AML-193 (cell line): ENCODE results near the gene ELMOD3.
"Not testable (repeated sequence)": the region's sequence is repeated elsewhere in the genome, so short reads cannot be mapped to it uniquely, and the experiment has no call there.

Experiments used
- DNase-seq, 2 experiments: peaks; one replicate each; lab custom pipeline; 2025; lab: John Stamatoyannopoulos, UW

The ELMOD3 gene

DNA sequence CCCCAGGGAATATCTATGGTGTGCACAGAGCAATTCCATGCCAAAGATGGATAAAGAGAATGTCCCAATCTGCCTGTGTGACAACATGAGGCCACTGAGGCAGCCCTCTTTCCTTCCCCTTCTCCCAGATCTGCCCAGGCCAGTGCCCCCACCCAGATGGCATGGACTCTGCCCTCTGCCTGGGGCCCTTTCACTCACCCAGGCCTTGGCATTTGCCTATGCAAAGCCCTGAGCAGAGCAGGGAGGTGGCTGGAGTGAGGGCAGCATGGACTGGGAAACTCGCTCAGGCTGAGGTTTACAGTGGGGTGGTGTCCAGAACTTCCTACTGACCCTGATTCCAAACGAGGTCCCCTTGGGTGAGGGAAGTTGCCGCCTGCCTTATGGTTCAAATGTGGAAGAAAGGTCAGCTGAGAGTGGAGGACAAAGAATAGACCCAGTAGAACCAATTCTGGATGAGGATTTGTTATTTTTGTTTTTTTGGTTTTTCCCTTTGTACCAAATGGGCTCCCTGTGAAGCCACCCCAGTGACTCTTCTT, 72.8 kb downstream of the ELMOD3 start:
- no peak for DNase-seq

DNA sequence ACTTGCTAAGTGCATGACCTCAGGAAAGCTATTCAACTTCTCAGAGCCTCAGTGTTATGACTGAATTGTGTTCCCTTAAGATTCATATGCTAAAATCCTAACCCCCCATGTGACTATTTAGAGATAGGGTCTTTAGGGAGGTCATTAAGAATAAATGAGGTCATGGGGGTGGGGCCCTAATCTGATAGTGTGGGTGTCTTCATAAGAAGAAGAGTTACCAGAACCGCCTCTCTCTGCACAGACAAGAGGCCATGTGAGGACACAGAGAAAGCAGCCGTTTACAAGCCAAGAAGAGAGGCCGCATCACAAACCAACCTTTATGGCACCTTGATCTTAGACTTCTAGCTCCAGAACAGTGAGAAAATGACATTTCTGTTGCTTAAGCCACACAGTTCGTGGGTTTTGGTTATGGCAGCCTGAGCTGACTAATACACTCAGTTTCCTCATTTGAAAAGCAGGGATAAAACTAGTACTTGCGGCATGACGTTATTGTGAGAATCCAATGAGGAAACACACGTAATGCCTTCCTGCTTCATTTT, 73.8 kb downstream of the ELMOD3 start:
- peak; percentile 53 to 57 for DNase-seq

DNA sequence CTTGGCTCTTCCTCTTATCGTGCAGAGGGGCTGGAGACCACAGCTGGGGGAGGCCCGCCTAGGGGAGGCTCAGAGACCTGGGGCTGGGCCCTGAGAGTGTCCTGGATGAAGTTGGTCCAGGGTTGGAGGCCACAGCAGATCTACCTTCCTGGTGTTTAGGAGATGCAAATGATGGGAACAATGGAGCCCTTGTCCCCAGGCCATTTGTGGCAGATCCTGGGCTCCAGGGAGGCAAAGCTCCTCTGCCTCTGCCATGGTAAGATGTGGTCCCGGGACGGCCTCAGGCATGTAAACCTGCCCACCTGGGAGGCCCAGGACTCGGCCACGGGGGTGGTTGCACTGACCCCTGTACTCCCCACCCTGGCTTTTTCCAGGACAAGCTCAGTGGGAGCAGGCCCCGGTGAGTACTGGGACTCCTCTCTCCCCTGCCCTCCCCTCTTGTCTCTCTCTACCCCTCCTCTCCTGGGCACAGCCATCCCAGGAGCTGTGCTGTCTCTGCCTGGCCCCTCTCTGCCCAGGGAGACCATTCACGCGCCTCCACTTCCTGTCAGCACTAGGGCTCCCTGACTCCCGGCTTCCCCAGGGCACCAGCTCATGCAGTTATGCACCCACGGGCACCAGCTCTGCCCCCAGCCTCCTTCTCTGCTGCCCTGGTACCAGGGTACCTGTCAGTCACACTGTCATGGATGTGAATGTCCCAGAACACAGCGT, 74.8 kb downstream of the ELMOD3 start:
- no peak for DNase-seq

DNA sequence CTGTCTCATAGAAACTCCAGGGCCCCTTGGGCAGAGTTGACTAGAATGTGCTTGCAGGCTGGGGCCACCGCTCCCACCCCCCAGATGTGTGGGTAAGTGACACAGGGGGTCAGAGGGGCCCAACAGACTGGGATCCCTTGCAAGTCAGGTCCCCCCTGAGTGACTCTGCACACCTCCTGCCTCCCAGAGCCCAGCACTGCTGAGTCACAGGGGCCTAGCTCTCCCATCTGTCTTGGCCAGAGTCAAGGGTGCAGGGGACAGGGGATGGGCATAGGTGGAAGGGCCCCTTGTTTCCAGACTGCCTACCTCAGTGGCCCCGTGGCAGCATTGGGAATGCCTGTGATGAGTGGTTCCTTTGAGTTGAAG, 75.3 kb downstream of the ELMOD3 start:
- no peak for DNase-seq

DNA sequence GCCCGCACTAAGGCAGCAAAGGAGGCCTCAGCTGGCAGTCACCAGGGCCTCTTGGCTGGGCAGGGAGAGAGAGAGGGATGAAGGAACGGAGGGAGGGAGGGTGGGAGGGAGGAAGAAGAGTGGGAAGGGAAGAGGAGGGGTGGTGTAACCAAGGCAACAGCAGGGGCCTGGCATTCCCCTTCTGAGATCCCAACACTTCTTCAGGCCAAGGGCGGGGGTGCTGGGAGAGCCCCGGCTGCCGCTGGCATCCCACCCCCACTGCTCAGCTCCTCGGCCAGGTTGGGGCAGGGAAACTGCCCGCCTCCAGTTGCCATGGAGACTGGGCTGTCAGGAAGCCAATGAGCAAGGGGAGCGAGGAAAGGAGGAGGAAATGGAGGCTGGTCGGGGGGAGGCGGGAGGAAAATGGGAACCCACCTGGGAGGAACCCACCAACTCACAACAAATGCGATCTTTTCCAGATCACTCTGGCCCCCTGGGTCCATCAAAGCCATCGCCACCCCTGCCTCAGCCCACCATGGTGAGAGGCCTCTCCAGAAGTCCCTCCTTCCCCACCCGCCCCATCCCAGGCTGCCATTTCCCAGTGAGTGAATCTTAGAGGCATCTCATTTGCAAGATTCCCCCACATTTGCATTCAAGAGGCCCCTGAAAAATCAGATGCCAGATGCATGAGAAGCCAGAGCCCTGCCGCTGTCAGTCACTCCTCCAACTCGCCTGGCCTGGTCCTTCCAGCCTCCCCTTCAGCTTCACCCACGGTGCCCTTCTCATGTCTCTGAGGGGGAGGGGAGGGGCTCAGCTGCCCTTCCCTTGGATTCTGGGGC, 76.4 kb downstream of the ELMOD3 start:
- DNase-seq: no peak

DNA sequence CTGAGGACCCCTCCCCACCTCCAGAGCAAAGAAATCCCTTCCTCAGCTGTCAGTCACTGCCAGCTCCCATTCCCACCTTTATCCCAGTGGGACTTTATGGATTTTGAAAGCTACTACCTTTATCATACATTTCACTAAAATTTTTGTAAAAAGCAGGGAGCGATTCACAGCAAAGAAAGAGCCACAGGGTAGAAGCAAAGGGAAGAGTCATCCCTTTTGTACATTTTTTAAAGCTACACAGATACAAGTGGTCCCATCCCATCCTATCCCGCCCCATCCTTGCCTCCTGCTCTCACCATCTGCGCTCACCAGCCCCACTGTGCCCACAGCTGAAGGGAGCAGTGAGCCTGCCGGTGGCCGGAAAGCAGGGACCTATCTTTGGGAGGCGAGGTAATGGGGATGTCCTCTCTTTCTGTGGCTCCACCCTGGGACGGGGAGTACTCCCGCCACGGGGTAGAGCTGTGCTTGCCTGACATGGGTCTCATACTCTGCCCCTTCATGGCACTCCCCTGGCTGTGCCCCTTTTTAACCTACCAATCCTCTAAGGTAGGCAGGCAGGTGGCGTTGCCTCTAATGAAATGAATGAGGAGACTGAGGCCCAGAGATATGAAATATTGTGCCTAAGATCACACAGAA, 77.1 kb downstream of the ELMOD3 start:
- no peak for DNase-seq

DNA sequence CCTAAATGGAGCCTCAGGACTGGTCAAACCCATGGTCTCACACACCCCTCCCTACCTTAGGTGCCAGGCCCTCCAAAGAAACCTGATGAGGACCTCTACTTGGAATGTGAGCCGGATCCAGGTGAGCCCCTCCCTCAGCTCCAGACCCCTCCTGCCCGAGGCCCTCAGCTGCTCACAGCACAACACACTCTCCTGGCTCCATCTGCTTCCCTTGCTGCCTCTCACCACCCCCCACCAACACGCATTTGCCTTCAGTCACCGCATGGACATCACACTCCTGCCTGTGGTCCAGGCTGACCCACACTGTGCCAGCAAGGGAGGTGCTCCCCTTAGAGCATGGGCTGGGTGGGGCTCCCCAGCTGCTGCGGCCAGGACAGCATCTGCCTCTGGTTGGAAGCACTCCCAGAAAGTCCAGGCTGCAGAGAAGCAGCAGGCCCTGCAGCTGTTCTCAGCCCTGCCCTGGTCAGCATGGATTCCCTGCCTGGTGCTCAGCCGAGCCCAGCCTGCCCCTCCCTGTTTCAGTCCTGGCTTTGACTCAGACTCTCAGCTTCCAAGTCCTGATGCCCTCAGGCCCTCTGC, 79.0 kb downstream of the ELMOD3 start:
- DNase-seq: no peak

DNA sequence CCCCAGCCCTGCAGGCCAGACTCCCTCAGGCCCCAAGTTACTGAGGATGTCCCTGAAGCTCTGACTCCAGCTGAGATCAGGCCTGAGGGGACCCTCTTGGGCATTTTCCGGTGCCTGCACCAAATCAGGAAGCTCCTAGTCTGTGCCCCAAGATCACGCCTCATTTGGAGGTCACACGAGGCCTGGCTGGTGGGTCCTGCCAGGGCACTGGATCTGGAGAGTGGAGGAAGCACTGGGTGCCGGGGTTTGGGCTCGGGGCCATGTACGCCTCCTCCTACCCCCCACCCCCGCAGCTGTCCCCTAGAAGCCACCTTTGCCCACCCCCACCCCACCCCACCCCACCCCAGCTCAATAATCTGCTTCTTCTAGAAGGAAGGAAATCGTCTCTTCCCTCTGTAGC, 80.1 kb downstream of the ELMOD3 start:
- DNase-seq: no peak

DNA sequence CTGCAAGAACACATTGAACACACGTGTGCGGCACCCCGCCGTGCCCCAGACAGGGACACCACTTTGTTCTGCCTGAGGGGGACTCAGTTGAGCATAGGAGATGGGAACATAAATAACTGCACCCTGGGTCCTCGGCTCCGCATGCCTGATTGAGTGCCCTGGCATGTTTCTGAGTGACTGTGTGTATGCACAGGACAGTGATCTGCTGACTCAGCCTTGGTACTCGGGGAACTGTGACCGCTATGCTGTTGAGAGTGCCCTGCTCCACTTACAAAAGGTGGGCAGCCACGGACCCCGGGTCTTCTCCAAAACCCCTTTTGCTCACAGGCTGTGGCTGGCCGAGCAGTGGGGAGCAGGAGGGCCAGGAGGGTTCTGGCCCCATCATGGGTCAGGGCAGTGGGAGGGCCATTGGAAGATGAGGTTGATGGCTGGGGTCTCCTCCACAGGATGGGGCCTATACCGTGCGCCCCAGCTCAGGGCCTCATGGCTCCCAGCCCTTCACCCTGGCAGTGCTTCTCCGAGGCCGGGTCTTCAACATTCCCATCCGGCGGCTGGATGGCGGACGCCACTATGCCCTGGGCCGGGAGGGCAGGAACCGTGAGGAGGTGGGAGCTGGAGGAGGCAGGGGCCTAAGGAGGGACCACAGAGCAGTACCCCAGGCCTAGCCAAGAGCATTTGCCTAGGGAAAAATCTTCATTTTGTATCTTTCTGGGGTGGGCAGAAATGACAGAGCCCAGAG, 80.8 kb downstream of the ELMOD3 start:
- no peak for DNase-seq

DNA sequence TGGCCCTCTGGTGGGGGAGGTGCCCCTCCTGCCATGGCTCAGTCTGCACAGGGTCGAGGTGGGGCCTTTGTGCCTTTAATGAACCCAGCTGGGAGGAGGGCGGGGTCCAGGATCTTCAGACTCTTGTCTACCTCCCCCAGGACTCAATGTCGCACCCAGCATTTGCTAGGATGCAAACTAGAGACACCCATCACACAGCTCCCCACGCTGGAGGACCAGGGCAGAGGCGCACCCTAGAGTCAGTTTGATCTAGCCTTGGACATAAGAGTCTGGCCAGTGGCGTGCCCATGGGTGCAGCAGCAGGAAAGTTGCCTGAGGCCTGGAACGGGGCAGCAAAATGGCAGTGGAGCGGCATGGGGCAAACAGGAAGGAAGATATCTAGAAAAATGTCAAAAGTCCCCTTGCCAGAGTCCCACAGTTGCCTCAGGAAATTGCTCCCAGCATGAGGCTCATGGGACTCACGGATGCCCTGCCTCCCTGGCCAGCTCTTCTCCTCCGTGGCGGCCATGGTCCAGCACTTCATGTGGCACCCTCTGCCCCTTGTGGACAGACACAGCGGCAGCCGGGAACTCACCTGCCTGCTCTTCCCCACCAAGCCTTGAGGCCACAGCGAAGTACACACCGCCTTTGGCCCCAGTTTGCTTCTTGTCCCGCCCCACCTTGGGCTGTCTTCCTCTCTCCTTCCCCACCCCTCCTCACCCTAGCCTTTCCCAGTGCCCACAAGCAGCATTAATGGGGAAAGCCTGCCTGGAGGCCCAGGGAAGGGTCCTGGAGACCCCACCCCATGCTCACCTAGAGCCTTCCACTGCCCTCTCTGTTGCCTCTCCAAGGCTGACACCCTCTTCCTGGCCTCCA, 81.6 kb downstream of the ELMOD3 start:
- DNase-seq: no peak

DNA sequence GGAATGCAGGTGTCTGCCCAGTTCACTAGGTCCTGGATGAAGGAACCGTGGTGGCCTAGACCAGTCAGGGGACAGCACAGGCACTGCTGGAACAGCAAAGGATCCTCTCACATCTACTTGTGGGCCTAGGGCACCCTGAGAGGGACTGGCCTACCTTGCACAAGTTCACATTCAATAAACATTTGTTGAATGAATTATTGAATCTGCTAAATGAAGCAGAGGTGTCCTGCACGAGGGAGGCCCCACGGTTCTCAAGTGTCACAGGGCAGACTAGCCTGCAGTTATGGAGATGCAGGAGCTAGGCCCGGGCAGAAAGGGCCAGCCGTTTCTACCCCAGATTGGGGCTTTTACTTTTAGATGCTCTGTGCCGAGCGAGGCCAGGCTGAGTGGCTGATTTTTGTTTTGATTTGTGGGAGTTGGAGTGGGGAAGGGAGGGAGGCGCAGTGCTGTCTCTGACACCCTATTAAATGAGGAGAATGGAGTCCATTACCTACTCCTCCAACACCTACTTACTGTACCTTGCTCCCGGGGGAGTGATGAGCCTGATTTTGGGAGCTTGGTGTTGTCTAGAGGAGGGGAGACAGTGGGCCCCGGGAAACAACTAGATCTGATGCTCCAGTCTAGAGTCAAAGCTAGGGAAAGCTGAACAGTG, 82.4 kb downstream of the ELMOD3 start:
- DNase-seq: no peak

DNA sequence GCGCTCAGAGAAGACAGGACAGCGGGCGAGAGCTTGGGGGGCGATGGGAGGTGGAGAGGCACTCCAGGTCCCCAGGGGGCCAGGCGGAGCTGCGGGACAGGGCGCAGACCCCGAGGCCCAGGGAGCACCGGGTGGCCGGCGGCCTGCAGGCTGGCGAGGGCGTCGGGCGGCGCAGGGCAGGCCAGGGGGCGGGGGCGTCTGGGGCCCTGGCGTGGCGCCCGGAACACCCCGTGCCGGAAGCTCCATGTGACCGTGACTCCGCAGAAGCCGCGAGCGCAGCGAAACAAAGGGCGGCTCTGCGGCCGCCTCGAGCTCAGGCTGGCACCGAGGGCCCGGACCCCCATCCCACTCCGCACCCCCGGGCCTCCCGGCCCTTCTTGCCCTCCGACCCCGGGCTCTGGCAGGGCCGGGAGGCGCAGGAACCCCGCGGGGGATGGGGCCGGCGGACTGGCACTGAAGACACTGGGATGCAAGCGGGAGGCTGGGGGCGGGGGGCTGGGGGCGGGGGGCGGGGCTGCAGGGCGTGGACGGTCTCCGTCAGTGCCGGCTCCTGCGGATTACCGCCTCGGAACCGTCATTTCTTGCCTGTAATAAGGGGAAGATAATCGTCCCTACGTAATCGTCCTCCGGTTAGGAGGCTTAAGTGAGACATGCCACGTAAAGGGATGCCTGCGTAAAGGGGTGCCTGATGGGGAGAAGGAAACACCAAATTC, 83.1 kb downstream of the ELMOD3 start:
- peak; percentile 72 to 75 for DNase-seq

DNA sequence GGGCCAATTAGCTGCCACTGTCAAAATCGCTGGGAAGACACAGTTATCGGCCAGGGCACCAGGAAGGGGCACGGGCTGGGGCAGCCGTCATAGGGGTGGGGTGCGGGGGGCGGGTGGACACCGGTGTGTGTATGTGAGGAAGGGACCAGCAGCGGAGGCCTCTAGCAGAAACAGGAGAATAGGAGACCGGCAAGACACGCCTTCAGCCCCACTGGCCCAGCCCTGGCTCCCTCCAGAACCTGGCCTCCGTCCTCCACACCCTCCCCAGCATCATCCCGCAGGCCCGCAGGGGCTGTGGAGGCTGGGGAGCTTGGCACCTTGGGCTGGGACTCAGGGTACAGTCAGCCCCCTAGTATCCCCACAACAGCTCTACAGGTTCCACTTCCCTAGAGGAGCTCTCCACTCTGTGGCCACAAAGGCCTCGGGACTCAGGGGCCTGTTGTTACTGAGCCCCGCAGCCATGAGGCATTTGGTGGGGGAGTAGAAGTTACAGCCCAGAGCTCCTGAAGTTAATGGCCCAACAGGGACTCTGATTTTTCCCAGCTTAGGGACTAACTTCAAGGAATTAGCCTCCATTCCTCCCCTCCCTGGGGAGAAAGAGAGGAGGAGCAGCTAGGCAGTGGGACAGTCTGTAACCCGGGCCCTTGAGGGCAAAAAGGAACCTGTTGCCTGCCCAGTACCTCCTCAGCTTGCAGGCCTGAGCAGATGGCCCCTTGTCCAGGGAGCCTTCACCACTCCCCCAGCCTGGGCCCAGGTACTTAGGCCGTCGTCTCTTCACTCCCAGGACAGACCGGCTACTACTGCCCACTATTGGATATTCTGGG, 83.8 kb downstream of the ELMOD3 start:
- DNase-seq: no peak

DNA sequence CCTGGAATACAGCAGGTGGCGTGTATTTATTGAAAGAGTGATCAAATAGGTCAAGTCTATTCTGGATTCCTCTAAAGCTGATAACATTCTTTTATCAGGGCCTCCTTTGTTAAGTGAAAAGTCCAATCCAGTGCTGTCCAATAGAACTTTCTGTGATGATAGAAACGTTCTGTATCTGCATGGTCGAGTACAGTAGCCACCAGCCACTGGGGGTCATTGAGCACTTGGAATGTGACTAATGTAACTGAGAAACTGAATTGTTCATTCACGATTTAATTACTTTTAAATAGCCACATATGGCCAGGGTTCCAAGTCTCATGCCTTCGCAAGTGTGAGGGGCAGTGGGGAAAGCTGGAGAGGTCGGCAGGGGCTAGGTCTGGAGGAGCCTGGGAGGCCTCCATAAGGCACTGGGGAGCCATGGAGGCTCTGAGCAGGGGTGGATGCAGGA, 84.5 kb downstream of the ELMOD3 start:
- DNase-seq: no peak

DNA sequence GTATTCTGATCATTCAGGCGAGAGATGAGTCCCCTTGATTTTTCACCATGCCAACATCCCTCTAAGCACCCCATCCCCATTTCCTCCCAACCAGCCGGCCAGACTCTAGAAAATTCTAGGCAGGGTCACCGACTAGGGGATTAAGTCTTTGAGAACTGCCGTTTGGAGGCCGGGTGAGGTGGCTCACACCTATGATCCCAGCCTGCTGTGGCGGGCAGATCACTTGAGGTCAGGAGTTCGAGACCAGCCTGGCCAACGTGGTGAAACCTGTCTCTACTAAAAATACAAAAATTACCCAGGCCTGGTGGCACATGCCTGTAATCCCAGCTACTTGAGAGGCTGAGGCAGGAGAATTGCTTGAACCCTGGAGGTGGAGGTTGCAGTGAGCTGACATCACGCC, 85.0 kb downstream of the ELMOD3 start:
- DNase-seq: not testable (repeated sequence)

DNA sequence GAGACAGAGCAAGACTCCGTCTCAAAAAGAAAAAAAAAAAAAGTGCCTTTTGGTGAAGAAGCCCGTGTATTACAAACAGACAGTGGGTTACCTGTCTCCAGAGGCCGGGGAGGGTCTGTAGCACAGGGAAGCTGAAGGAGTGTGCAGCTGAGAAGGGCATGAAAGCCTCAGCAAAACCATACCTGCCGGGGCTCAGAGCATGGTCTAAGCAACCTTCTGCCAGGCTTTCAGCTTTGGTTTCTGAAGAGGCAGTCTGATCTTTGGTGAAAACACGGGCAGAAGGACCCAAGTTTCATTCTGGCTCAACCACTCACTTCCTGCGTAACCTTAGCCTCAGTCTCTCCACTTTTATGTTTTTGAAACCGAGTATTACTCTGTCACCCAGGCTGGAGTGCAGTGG, 85.4 kb downstream of the ELMOD3 start:
- DNase-seq: no peak

DNA sequence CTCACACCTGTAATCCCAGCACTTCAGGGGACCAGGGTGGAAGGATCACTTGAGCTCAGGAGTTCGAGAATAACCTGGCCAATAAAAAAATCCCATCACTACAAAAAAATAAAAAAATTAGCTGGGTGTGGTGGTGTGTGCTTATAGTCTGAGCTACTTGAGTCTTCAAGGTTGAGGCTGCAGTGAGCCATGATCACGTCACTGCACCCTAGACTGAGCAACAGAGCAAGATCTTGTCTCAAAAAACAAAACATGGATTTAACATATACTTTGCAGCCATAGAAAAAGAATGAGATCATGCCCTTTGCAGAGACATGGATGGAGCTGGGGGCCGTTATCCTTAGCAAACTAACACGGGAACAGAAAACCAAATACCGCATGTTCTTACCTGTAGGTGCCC, 86.2 kb downstream of the ELMOD3 start:
- DNase-seq: no peak
